ENCODE results near the gene SUMF1. TPM values are rescaled to one million over a fixed set of nuclear protein-coding genes. Genes with fewer than 3 reads are reported as not detected.
"Not testable (repeated sequence)": the region's sequence is repeated elsewhere in the genome, so short reads cannot be mapped to it uniquely, and the experiment has no call there.

Gene SUMF1
- total RNA-seq, 1 experiment from 2014 or later: 21.8 TPM

GRCh38 chr3:4338751-4339150, 128.3 kb downstream of the SUMF1 start:
- no peak for DNase-seq (ENCODE audit: low read depth)

GRCh38 chr3:4336850-4337546, 130.1 kb downstream of the SUMF1 start:
- DNase-seq (ENCODE audit: low read depth): no peak

DNA sequence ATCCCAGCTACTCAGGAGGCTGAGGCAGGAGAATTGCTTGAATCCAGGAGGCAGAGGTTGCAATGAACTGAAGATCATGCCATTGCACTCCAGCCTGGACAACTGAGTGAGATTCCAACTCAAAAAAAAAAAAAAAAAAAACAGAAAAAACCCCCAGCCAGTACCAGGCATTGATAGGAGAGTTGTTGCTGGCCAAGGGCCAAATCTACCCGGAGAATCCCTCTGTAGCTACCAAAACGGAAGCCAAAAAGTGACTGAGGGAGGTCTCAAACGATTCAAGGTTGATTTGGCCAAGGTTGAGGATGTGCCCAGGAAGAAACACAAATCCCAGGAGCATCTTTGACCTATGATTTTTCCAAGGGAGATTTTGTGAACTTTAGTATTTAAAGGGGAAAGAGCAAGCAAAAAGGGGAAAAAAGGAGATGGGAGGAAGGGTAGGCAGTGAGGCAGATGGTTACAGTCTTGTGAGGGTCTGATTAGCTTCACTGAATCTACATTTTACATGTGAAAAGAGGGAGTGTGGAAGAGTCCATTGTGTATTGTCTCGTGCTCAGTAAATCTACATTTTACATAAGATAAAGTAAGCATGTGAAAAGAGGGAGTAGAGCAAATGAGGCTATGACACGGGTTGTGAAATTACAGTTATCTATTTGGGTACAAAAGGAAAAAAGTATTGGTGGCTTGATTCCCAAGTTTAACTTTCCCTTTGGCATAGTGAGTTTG, 131.1 kb downstream of the SUMF1 start:
- no peak for DNase-seq (ENCODE audit: low read depth)

- no peak for DNase-seq (ENCODE audit: low read depth)
Measured at GRCh38 chr3:4334548-4334947, 132.5 kb downstream of the SUMF1 start.

GRCh38 chr3:4332991-4333390, 134.1 kb downstream of the SUMF1 start:
- DNase-seq (ENCODE audit: low read depth): no peak

DNA sequence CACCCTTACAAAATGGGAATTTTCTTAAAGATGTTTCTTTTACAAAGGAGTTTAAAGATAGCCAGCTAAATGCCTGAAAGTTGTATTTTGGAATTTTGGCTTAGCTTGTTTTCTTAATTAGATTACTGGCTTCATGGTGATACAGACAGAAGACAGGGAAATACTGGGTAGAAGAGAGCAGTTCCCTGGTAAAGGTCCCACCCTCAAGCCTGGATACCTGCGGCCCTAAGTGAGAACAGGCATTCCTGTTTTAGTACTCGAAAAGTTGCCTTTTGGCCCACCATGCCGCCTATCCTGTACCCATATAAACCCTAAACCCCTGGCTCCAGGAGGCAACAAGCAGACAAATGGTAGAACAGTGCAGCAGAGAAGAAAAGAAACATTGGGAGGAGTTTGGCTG, 134.5 kb downstream of the SUMF1 start:
- no peak for DNase-seq (ENCODE audit: low read depth)

GRCh38 chr3:4332111-4332510, 135.0 kb downstream of the SUMF1 start:
- DNase-seq (ENCODE audit: low read depth): no peak

DNA sequence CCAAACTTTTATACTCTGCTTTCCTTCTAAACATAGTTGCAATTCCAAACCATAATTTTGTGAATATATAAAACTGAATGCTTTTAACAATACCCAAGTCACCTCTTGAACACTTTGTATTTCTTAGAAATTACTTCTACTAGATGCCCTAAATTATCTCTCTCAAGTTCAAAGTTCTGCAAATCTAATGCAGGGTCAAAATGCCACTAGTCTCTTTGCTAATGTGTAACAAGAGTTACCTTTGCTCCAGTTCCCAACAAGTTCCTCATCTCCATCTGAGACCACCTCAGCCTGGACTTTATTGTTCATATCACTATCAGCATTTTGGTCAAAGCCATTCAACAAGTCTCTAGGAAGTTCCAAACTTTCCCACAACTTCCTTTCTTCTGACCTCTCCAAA, 137.3 kb downstream of the SUMF1 start:
- DNase-seq (ENCODE audit: low read depth): not testable (repeated sequence)

- DNase-seq (ENCODE audit: low read depth): no peak
Measured at GRCh38 chr3:4326868-4327267, 140.2 kb downstream of the SUMF1 start.

DNA sequence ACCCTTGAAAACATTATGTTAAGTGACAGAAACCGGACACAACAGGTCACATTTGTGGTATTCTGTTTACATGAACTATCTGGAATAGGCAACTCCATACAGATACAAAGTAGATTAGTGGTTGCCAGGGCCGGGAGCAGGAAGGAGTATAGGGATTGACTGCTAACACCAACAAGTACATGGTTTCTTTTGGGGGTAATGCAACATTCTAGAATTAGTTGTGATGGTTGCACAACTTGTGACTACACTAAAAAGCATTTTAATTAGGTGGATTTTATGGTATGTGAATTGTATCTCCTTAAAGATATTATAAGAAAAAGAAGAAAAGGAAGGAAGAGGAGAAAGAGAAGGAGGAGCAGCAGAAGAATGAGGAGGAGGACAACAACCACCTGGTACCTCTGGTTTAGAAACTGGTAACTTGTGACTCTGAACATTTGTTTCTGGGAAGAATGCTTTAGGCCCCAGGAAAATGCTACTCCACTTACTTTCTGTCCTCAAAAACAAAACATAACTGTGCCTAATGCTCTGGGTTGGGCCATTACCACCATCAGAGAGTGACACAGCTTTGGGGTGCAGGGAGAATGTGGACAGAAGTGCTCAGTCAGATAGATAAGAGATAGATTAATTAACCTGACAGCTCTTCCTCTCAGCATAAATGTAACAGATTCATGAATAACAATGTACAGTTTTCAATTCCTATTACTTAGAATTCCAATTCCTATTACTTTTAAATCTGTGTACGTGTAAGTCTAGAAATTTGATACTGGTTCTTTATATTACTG, 143.6 kb downstream of the SUMF1 start:
- DNase-seq (ENCODE audit: low read depth): no peak

DNA sequence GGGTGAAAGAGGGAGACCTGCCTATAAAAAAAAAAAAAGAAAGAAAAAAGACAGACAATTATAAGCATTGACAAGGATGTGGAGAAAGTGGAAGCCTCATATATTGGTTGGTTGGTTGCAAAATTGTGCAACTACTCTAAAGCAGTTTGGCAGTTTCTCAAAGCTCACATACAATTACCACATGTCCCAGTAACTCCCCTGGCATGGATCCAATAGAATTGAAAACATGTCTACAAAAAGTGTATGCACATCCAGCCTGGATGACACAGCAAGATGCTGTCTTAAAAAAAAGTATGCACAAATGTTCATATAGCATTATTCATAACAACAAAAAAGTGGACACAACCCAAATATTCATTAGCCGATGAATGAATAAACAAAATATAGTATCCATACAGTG, 144.4 kb downstream of the SUMF1 start:
- peak; percentile 4 for DNase-seq (ENCODE audit: low read depth)

GRCh38 chr3:4321732-4322131, 145.3 kb downstream of the SUMF1 start:
- DNase-seq (ENCODE audit: low read depth): no peak

DNA sequence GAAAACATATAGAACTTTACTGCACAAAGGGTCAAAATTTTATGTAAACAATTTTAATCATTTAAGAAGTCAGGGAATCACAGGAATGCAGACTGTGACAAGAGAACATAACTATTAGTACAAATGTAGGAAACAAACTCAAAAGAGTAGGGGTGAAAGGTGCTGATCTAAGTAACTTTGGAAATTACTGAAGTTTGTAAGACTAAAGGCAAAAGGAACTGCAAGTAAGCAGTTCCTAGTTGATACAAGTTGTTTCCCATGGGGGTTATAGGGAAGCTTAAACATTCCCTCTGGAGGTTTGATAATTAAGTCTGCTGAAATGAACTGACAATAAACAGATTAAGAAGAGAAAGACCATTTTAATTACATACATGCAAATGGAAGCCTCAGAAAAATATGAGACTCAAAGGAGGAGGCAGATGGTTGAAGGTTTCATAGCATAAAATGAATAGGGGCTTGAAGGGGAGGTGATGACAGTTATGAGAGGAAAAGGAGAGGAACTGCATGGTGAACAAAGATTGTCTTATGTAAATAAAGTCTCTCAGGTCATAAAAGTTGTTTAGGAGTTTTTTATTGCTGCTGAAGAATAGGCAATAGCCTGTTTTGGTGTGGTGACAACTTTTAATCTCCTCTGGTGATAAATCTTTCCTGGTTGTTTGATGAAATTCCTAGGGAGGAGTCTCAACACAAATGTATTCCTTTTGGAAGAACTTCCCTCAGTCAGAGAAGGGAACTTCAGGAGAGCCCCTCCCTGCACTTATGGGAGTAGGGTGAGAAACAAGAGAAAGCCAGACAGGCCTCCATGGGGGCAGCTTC, 146.8 kb downstream of the SUMF1 start:
- DNase-seq (ENCODE audit: low read depth): no peak

DNA sequence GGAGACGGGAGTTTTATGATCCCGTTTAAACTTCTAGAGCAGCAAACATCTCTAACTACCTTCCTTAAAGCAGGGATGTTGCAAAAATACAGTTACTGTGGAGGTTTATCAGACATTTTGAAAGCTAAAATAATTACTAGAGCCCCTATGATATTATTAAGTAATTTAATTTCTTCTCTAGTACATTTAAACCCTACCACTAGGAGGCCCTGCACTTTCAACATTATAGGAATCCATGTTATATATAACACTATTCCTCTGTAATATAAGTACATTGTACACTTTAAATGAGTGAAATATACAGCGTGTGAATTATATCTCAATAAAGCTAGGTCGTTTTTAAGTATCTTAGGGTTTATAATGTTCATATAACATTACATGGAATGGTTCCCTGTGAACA, 152.4 kb downstream of the SUMF1 start:
- DNase-seq (ENCODE audit: low read depth): no peak

DNA sequence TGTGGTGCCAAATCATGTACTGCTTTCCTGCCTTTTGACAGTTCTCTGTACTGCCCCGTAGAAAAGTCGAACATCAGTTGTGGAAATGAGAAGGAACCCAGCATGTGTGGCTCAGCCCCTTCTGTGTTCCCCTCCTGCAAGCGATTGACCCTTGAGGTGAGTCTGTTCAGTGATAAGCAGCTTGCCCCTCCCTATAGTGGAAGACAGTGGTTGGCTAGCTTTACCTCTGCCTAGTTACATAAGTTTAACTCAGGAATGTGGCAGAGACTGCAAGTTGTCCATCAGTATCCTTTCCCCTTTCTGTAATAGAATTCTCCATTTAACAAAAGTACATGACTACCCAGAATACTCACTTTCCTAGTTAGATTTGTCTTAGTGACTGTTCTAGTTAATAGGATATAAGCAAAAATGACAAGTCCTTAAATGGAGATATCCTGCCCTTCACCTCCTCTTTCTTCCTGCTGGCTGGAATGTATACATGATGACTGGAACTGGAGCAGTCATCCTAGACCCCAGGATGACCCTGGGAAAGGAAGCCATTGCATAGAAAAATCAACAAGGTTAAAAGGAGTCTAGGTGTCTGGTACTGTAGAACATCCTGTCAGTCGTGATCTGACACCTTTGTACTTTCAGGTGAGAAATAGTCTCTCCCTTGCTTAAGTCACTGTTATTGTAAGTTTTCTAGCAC, 153.3 kb downstream of the SUMF1 start:
- DNase-seq (ENCODE audit: low read depth): no peak

DNA sequence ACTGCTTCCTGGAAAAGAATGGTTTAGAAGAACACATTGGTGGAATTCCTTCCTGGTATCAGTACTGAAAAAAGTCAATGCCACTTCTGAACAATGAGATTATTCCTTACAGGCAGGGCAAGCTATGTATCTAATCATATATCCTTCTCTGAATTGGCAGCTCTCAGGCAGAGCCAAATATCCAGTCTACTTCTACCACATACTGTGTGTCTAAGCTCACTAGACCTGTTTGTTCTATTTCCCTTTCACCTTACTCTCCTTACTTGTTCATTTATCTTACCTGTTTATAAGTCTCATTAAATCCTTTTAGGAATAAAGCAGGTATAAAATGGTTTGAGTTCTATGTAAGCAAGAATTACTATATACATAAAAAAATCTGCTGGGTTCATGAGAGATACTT, 155.6 kb downstream of the SUMF1 start:
- no peak for DNase-seq (ENCODE audit: low read depth)

Other genes with a start within 250 kb of the SUMF1 start
- gene SETMAR, start 163.9 kb downstream of the SUMF1 start, total RNA-seq (2014; rRNA removed; shearing (Covaris generic)): 9.4 and 14.2 TPM in 2 replicates
- 5.9 and 6.2 TPM in 2 replicates for gene ITPR1, start 26.1 kb upstream of the SUMF1 start, total RNA-seq (2014; rRNA removed; shearing (Covaris generic))

Measured in M059J (cell line).